GM21786 (cell line): ENCODE measurements around the gene MAGI2.
"Not testable (repeated sequence)": the region's sequence is repeated elsewhere in the genome, so short reads cannot be mapped to it uniquely, and the experiment has no call there.

Experiments
- ATAC-seq: cut with Tn5 transposase; IDR thresholded peaks from one replicate; pipeline ENCODE4 v1.9.1; 2021; ENCODE audit not compliant: unreplicated experiment

MAGI2 gene

DNA sequence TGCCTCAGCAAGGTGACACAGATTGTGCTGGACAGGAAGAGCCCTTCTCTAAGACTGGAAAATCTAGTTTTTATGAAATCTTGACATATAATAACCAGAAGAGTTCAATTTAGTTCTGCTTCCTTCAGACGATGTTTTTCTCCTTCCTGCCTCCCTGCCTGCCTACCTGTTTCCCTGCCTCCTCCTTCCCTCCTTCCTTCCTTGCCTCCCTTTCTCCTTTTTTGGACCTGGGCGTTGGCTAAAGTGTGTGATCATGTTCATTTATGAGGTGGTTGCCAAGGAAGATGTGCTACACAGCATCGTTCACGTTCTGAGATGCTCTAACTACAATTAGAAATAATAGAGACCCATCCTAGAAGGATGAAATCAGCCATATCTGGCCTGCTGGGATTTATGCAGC is 1430.3 kb downstream of the MAGI2 start:
- ATAC-seq: no peak

DNA sequence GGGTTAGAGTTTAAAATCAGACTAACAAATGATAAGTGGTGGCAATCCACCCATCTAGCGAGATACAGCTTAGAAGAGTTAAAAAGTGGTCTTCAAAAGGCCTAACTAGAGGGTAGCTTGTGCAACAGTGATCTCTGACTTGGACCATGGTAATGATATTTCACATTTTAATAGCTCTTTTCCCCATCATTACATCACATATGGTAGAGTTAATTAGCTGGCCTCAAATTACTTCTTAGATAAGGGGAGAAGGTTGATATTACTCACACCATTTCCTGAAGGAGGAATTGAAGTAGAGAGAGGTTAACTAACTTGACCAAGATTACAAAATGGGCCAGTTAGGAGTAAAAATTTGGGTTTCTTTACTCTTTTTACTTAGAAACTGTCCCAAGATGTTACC is 1431.3 kb downstream of the MAGI2 start:
- ATAC-seq: no peak

DNA sequence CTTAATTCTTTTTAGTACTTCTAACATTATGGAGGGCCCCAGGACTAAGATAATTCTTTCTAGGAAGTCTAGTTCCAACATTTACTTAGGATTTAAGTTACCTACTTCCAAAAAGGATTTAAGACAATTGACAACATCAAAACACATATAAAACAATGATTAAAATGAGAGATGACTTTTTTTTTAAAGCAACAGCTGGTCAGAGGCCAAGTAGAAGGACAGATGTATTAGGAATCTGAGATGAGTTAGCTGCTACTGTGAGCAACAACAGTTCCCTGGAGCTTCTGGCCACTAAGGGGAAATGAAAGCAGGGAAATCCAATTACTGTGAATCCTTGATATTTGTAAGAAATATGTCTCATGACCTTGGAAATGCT is 1432.6 kb downstream of the MAGI2 start:
- no peak for ATAC-seq

DNA sequence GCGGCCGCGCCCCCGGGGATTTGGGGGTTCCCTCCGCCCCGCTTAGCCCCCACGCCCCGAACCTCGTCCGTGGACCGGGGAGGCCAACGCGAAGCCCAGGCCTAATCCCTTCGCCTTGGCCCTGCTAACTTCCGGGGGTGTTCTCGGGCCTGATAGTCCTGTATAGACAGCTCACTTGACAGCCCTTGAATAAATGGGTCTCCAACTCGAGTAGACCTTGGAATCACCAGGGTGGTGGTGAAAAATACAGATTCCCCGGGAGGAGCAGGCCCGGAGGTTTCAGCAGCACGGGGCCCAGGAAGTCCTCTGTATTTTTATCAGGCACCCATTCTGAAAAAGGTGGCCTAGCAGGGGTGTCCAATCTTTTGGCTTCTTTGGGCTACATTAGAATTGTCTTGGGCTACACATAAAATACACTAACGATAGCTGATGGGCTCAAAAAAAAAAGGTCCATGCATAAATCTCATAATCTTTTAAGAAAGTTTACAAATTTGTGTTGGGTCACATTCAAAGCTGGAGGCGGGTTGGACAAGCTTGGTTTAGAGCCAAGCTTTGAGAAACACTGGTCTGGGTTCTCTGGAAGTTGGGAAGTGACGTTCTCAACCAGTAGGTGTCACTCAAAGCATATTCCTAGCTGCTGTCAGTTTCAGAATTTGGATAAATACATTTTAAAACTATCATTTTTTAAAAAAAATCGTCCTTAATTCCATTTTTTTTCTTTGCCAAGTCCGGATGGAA is 1433.2 kb downstream of the MAGI2 start:
- peak; percentile 43 for ATAC-seq

DNA sequence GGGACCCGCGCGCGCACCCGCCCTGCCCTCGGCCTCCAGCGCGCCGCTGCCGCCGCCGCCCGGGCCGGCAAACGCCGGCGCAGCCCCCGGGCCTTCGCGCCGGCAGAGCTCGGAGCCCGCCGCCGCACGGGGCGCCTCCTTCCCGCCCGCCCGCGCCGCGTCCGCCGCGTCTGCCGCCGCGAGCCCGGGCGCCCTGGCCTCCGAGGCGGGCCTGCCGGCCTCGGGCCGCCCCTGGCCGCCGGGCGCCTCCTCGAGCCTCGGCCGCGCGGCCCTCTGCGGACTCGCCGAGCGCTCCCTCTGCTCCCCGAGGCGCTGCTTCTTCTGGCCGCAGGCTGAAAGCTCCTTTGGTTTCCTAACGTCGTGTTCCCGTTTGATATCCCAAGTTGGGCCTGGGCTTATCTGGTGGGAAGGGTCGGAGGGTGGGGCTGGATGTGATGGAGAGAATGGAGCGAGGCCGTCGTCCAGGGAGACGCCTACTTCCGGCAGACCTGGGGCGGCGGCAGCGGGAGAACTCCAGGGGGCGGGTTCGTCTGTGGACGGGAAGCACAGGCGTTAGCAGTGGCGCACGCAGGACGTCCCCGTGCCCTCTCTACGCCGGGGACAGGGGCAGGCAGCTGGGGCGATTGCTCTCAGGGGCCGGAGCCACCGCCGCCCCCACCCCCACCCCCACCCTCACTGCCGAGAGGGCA is 1433.9 kb downstream of the MAGI2 start:
- ATAC-seq: peak; percentile 90

DNA sequence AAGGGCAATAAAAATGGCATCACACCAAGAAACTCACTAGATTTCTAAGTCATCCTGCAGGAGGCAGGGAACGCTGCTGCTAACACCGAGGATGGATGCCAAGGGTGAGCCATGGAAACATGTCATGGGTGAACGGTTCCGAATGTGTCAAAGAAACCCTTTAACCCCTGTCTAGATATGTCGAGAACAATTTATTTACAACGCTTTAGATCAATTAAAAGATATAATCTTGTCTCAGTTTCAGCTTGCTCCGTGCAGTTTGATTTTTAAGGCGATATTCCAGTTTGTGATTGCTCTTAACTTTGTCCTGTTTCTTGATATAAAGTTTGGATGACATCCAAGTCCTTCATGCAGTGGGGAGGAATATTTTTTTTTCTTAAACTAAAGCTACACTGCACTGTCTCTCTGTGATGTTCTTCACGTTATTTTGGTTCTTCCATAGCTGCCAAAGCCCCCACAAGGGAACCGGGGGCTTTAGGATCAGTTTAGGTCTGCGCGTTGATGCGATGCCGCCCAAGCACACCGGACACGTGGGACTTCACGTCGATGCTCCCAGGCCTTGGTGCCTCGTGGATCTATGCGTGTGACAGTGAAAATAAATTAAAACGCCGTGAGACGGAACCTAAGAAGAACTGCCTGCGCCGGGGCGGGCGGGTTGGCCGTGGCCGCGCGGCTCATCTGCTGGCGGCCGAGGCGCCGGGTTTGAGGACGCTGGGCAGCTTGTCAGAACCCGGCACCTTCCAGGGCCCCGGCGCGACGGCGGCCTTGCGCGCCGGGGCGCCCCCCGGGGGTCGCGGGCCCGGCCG is 1434.6 kb downstream of the MAGI2 start:
- peak; percentile 3 for ATAC-seq

DNA sequence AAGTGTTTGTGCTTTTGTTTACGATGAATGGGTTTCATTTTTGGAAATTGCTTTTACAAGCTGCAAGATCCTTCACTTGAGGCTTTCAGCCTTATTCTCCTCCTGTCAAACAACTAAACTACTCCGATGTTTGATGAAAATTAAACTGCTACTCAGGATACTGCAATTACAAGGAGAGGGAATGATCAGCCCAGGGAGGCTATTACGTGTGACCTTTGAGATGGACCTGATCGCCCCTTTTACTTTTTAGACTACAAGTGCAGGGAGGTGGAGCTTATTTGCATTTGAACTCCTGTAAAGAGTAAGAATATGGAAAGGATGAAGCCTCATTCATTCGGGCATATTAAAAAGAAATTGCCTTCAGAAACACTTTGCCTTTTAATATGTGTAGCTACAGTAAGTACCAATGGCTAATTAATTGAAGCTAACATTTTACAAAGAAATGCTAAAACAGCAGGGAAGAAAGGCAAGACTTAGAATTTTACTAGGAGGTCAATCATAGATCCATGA is 1435.8 kb downstream of the MAGI2 start:
- ATAC-seq: no peak

DNA sequence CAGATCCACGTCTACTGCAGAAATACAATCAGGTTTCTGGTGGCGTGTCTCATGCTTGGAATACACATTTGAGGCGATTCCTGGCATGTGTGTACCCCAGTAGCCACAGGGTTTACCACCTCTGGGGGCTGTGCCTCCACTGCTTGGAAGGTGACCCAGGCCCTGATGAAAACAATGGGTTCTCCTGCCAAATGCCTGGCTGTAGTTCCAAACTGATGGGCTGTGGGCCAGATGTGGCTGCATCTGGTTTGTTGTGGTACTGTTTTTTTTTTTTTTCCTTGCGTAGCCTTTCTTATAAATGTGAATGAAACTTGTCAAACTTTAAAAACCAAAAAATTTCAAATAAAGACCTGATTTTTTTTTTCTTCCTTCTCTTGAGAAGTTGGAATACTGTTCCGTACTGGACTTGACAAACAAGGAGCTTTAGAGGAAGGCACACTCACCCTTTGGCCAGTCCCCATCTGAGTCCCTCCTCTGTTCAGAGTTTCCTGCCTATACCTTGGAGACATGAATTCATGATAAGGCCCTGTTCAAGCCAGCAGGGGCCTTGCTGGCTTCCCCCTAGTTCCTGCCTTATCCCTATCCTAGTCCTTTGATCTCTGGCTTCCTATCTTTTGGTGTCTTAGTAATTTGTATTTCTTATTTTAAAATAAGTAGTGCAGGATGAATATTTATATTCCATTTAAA is 1437.8 kb downstream of the MAGI2 start:
- ATAC-seq: no peak

DNA sequence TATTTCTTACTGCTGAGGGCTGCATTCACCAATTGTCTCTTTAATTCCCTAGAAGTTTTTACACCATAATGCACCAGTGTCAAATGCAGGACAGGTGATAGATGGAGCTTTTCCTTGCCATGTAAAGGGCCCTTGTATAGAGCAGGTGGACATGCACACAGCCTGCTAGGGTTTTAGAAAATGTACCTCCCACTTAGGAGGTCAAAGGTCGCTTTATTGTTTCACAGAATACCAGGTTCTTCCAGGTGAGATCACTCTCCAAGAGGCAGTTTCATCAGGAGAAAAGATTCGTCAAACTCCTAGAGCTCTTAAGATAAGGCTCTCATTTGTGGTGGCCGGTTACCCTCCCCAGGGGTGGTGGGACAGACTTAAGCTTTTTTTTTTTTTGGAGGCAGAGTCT is 1439.1 kb downstream of the MAGI2 start:
- ATAC-seq: no peak

DNA sequence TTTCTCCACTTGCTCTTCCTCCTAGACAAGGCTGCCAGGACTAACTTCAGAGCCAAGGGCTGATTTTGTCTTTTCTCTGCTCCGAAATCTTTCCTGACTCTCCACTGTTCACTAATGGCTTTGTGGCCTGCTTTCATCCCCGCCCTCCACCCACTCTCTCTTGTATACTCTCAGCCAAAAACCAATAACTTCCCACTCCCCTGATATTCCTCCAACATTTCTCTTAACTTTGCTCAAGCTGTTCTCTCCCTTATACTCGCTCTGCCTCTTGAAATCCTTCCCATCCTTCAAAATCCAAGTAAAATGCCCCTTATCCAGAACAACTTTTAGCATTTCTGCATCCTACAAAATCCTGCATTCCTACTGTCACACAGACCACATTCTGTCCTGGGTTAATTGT is 1440.1 kb downstream of the MAGI2 start:
- no peak for ATAC-seq

DNA sequence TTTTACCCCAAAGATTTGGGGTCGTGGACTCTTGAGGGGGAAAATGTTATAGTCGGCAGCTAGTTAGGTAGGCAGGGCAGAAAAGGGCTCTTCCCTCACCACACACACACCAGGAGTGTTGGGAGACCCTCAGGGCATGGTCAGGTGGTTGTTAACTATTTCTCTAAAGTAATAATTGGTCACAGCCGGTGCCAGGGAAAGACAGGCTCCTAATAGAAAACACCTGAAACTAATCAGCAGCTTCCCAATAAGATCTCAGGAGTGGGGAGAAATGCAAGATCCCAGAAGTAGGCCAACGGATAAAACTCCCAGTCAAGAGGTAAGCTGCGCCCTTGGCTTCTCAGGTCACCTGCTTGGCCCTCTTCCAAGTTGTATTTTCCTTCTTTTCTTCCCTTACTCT is 1441.8 kb downstream of the MAGI2 start:
- no peak for ATAC-seq

DNA sequence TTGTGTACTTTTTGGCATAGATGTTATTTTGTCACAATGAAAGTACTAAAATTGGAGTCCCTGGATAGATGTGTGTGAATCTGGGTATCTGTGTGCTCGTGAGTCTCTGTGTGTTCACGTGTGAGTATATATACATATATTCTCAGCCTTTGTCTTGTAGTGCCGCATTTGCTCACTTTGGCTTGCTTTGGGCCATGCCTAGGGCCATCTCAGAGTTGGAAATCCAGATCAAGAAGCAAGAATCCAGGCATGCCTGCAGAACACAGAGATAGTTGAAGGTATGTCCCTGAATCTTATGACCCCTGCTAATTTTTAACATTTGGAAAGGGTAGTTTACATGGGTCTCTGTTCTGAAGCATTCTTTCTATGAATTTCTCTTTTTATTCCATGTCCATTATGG is 1446.2 kb downstream of the MAGI2 start:
- no peak for ATAC-seq

DNA sequence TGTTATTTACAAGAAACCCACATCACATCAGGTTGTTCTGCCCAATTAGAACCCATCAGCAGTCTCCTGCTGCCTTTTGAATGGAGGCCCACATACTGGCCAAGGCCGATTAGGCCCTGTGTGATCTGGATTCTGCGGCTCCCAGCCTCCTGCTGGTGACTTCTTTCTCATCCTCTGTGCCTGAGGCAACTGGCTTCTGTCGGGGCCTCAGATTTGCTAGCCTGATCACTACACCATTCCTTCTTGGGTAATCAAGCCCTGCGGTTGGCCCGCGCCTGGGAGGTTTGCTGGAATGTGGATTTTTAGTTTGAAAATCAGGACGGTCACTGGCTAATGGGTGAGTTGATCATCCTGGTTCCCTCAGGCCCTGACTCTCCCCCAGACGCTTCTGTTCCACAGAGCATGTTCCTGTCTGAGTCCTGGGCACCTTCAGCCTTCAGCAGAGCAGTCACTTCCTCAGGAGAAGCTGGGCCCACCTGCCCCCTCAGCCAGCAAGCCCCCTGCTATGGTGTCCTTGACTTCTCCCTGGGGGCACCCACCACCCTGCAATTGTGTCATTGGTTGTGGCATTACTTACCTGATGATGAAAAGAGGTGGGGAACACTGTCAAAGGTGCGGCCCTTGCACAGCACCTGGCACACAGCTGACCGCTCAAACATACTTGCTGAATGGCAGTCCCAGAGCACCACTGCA is 1447.3 kb downstream of the MAGI2 start:
- no peak for ATAC-seq

DNA sequence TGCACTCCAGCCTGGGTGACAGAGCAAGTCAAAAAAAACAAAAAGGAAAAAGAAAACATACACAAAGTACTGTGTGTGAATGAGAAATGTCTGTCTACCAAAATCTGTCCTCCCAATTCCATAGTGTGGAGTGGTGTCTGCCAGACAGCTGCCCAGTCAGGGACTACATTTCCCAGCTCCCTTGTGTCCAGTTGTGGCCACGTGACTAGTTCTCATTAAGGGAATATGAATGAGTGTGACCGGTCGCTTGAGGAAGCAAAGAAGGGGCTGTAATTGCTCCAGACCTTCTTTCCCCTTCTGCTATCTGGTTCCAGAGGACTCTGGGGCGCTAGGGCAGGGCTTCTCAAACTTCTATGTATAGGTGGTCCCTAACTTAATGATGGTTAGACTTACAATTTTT is 1450.8 kb downstream of the MAGI2 start:
- no peak for ATAC-seq

DNA sequence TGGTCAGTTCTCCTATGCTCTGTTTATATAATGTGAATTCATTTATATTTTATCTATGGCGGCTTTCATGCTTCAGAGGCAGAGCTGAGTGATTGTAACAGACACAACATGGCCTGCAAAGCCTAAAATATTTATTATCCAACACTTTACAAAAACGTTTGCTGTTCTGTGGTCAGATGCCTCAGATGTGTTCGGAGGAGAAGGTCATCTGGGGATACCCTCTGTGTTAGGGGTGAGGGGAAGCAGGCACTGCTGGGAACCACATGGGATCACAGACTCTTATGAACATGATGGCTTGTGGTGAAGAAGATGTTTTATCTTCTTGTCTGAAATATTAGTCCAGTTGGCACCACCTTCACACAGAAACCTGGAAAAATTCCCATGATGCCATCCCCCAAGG is 1451.4 kb downstream of the MAGI2 start:
- no peak for ATAC-seq

DNA sequence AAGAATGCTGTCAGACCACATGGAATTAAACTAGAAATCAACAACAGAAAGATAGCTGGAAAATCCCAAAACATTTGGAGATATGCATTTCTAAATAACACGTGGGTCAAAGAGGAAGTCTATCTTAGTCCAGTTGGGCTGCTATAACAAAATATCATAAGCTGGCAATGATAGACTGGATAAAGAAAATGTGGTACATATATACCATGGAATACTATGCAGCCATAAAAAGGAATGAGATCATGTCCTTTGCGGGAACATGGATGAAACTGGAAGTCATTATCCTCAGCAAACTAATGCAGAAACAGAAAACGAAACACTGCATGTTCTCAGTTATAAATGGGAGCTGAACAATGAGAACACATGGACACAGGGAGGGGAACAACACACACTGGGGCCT is 1454.3 kb downstream of the MAGI2 start:
- not testable (repeated sequence) for ATAC-seq

DNA sequence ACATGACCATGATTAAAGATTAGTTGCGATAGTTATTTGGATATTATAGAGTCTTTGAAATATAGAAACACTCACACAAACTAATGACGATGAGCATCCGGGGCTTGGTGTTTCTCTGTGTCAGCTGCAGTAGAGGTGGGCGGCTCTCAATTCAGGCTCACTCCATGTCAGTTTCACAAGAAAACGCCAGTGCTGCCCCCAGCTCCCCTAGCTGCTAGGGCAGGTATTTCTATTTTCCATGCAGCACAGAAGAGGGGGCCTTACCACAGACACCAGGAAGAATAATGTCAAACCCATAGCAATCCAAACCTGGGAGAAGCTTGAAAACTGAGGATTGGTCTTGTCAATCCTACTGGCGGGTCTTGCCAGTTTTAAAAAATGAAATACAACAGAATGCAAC is 1457.8 kb downstream of the MAGI2 start:
- no peak for ATAC-seq

DNA sequence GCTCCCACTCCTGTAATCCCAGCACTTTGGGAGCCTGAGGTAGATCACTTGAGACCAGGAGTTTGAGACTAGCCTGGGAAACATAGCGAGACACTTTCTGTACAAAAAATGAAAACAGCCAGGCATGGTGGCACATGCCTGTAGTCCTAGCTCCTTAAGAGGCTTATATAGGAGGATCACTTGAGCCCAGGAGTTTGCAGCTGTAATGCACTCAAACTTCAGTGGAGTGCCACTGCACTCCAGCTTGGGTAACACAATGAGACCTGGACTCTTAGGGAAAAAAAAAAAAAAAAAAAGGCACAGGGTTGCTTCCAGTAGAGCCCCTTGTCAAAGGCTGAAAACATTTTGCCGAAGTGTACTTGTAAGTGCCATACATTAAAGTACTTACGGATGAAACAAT is 1459.6 kb downstream of the MAGI2 start:
- ATAC-seq: no peak

DNA sequence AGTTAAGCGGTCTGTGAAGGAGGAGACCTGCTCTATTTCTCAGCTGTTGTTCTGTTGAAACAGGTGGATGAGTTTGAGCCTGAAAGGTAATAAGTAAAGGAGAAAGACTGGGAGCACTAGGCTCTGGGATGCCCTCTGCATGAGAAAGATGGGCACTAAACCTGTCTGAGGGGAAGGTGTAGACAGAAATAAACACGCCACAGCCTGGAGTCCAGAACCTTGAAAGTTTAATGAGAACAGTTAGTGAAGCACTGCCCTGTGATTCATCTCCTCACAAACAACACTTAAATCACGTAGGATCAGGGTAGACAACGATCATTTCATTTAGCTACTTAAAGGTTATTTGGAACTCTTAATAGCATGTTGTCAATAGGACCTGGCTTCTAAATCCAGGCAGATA is 1461.8 kb downstream of the MAGI2 start:
- no peak for ATAC-seq

DNA sequence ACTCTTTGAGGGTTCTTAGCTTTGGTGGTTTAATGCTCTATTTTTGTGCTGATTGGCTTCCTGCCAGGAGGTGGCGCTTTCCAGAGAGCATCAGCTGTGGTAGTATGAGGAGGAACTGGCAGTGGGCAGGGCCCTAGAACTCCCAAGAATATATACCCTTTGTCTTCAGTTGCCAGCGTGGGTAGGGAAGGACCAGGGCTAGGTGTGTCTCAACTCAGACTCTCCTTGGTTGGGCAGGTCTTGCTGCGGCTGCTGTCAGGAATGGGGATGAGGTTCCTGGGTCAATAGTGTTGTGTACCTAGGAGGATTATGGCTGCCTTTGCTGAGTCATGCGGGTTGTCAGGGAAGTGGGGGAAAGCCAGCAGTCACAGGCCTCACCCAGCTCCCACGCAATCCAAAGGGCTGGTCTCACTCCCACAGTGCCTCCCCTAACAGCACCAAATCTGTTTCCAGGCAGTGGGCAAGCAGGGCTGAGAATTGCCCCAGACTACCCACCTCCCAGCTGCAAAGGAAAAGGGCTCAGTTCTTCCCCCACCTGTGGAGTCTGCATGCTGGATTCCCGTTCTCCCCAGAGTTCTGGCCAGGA is 1463.4 kb downstream of the MAGI2 start:
- ATAC-seq: no peak
